ENCODE data around the gene F2. TPM values are rescaled to one million over a fixed set of nuclear protein-coding genes. Genes with fewer than 3 reads are reported as not detected.

F2 gene
- total and polyA plus RNA-seq, 2 of the 13 experiments (the other 11 are each of a cell fraction or from before 2014, with no cell fraction given) = 330 to 801 TPM

GRCh38 chr11:46718155-46719019, 626 bp upstream of the F2 start (continued):
- TF ChIP-seq ZNF407 (CRISPR knock-in tag; IDR thresholded peaks at IDR 0.05; ENCODE audit: not compliant biosample characterization) (no peak), ZNF44 (CRISPR knock-in tag; IDR thresholded peaks at IDR 0.05) (peak; percentile 82; the same call in 1 of the 2 replicates), ATF6 (CRISPR knock-in tag; conservative IDR thresholded peaks at IDR 0.05) (no peak; the same call in 1 of the 2 replicates), ZFP36 (IDR thresholded peaks at IDR 0.05; ENCODE audit: borderline replicate concordance, low read depth, low read length, partially characterized antibody) (no peak), RNF2 (conservative IDR thresholded peaks at IDR 0.05; ENCODE audit: low read depth) (no peak), SRY (CRISPR knock-in tag; IDR thresholded peaks at IDR 0.05) (no peak; the same call in 1 of the 2 replicates), ZNF362 (CRISPR knock-in tag; IDR thresholded peaks at IDR 0.05; ENCODE audit: borderline replicate concordance) (peak; percentile 43; the same call in 1 of the 2 replicates), ZC3H4 (CRISPR knock-in tag; IDR thresholded peaks at IDR 0.05; ENCODE audit: borderline replicate concordance) (no peak), MAX (IDR thresholded peaks at IDR 0.05) (peak; percentile 84), ZNF354B (CRISPR knock-in tag; IDR thresholded peaks at IDR 0.05) (no peak), KLF15 (CRISPR knock-in tag; IDR thresholded peaks at IDR 0.05; ENCODE audit: borderline replicate concordance) (peak; percentile 34; the same call in 1 of the 2 replicates)
